Endothelial cell of umbilical vein (primary cell): ENCODE measurements around the gene RLF.

Experiments
- CTCF ChIP-seq, 2 donors: IDR thresholded peaks; 1 replicate in 1 of 2; 2 replicates in 1 of 2; pipeline ENCODE4 v1.5.1; 2011; ENCODE audit warnings: low read length in 2 of 2, mild to moderate bottlenecking in 2 of 2, moderate library complexity in 2 of 2, control low read depth in 1 of 2, inconsistent platforms in 1 of 2, low read depth in 1 of 2; ENCODE audit not compliant: insufficient read depth in 1 of 2; ENCODE audit errors: extremely low read depth in 1 of 2
- EZH2 ChIP-seq: IDR thresholded peaks from 2 replicates; pipeline ENCODE4 v1.6.1; 2012; ENCODE audit warnings: borderline replicate concordance, low read depth, mild to moderate bottlenecking, moderate library complexity, low read length, inconsistent platforms; ENCODE audit not compliant: severe bottlenecking
- FOS ChIP-seq: IDR thresholded peaks from 2 replicates; pipeline ENCODE4 v1.6.1; 2011; ENCODE audit warnings: mild to moderate bottlenecking, low read length, moderate library complexity, borderline replicate concordance; ENCODE audit not compliant: insufficient read depth
- JUN ChIP-seq: IDR thresholded peaks from 2 replicates; pipeline ENCODE4 v1.6.1; 2011; ENCODE audit warnings: borderline replicate concordance, low read depth; ENCODE audit not compliant: insufficient read length, insufficient read depth
- MAX ChIP-seq: IDR thresholded peaks from 2 replicates; pipeline ENCODE4 v1.6.1; 2011; ENCODE audit not compliant: insufficient read depth, insufficient read length
- POLR2A ChIP-seq: IDR thresholded peaks from 2 replicates; pipeline ENCODE4 v1.6.1; 2012; ENCODE audit warnings: low read depth, mild to moderate bottlenecking, control low read depth, low read length
- POLR2AphosphoS5 ChIP-seq: IDR thresholded peaks from 2 replicates; pipeline ENCODE4 v1.6.1; 2012; ENCODE audit warnings: low read depth, mild to moderate bottlenecking, control low read depth, low read length, moderate library complexity; ENCODE audit not compliant: insufficient read depth

- TF ChIP-seq EZH2 (no peak), CTCF (IDR thresholded peaks at IDR 0.05; ENCODE audit: extremely low read depth in 1 of 2, insufficient read depth in 1 of 2, low read depth in 1 of 2, low read length in 2 of 2) (no peak), POLR2A (peak; percentile 82), POLR2AphosphoS5 (peak; percentile 68), FOS (peak; percentile 28), MAX (peak; percentile 87), JUN (no peak)
Observed at GRCh38 chr1:40161125-40161887, at the start of gene RLF.
